HepG2 (cell line): ENCODE data around the gene DOLK. TPM values are rescaled to one million over a fixed set of nuclear protein-coding genes. Genes with fewer than 3 reads are reported as not detected.

Experiments
- BATF2 ChIP-seq: sonication (generic); formaldehyde crosslinking; IDR thresholded peaks from 2 replicates; pipeline ENCODE4 v1.8.0; 2022; ENCODE audit warnings: mild to moderate bottlenecking, missing genetic modification reagents, moderate library complexity
- BRCA1 ChIP-seq: sonication (generic); formaldehyde crosslinking; IDR thresholded peaks from 2 replicates; pipeline ENCODE4 v1.4.0; 2020; ENCODE audit warnings: missing genetic modification reagents
- GATAD2A ChIP-seq: IDR thresholded peaks from 2 replicates; pipeline ENCODE4 v1.6.1; 2016
- MNT ChIP-seq: fragments of 450-650 bp; IDR thresholded peaks from 2 replicates; pipeline ENCODE4 v1.6.1; 2016
- NONO ChIP-seq, 2 experiments: fragments of 450-650 bp in 1 of 2; sonication (generic) in 1 of 2; formaldehyde crosslinking in 1 of 2; IDR thresholded peaks in 1 of 2; conservative IDR thresholded peaks in 1 of 2; 2 replicates each; pipeline versions ENCODE4 v1.6.1 to v1.8.0; 2017 to 2022; ENCODE audit warnings: mild to moderate bottlenecking in 1 of 2, missing genetic modification reagents in 1 of 2, moderate library complexity in 1 of 2
- REL ChIP-seq: sonication (generic); formaldehyde crosslinking; conservative IDR thresholded peaks from 2 replicates; pipeline ENCODE4 v1.8.0; 2022; ENCODE audit warnings: mild to moderate bottlenecking, missing genetic modification reagents, moderate library complexity
- SOX5 ChIP-seq: IDR thresholded peaks from 2 replicates; pipeline ENCODE4 v1.6.1; 2016; ENCODE audit warnings: borderline replicate concordance
- TEAD3 ChIP-seq: optimal IDR thresholded peaks from 2 replicates; pipeline ENCODE3; 2016; ENCODE audit warnings: borderline replicate concordance
- TRIM24 ChIP-seq: sonication (generic); formaldehyde crosslinking; IDR thresholded peaks from 2 replicates; pipeline ENCODE4 v1.8.0; 2022; ENCODE audit warnings: mild to moderate bottlenecking, missing genetic modification reagents
- ZNF234 ChIP-seq: sonication (generic); formaldehyde crosslinking; conservative IDR thresholded peaks from 2 replicates; pipeline ENCODE4 v1.5.1; 2020; ENCODE audit warnings: mild to moderate bottlenecking, missing genetic modification reagents
- ZNF333 ChIP-seq: sonication (generic); formaldehyde crosslinking; IDR thresholded peaks from 2 replicates; pipeline ENCODE4 v1.4.0; 2020; ENCODE audit warnings: mild to moderate bottlenecking, missing genetic modification reagents, borderline replicate concordance
- ZNF773 ChIP-seq: sonication (generic); formaldehyde crosslinking; IDR thresholded peaks from 2 replicates; pipeline ENCODE4 v1.4.0; 2020; ENCODE audit warnings: missing genetic modification reagents, borderline replicate concordance
- ZNF792 ChIP-seq: IDR thresholded peaks from 2 replicates; pipeline ENCODE4 v1.6.1; 2016
- polyA plus RNA-seq, 8 experiments: library from polyadenylated mRNA; depleted of rRNA in 3 of 8; stranded (reverse) in 7 of 8; unstranded in 1 of 8; fragments of >200 nt; fragmentation: Illumina TruSeq in 4 of 8; extraction: Trizol in 4 of 8; gene quantifications; 2 replicates each; pipeline versions ENCODE4 v1.2.1 to v1.2.3, GENCODE V29; 2011 to 2016; ENCODE audit warnings: low read depth in 4 of 8, missing spikeins in 1 of 8, mixed read lengths in 1 of 8; ENCODE audit not compliant: insufficient read depth in 1 of 8
- total RNA-seq, 5 experiments: library from RNA; depleted of rRNA; stranded (reverse); fragments of >200 nt; fragmentation: Illumina TruSeq; extraction: Trizol; gene quantifications; 2 replicates each; pipeline ENCODE4 v1.2.3, GENCODE V29; 2016; ENCODE audit warnings: low read depth in 1 of 5

The DOLK gene
- total and polyA plus RNA-seq, 2 of the 13 experiments (the other 11 are each of a cell fraction or from before 2014, with no cell fraction given): 15.4 to 18.7 TPM

GRCh38 chr9:128947277-128947526 is 201 bp downstream of the DOLK start (continued):
- TF ChIP-seq ZNF792 (CRISPR knock-in tag) (no peak), ZNF333 (CRISPR knock-in tag) (peak; percentile 70; the same call in 1 of the 2 replicates), TEAD3 (CRISPR knock-in tag) (no peak), REL (CRISPR knock-in tag) (no peak), ZNF234 (CRISPR knock-in tag) (no peak), MNT (no peak), SOX5 (CRISPR knock-in tag) (no peak), GATAD2A (CRISPR knock-in tag) (no peak), BATF2 (CRISPR knock-in tag) (no peak), ZNF773 (no peak), BRCA1 (0 out of 2 replicates have a peak, but pooled peaks have one; percentile 48), NONO (IDR thresholded peaks at IDR 0.05) (no peak), NONO (CRISPR knock-in tag; conservative IDR thresholded peaks at IDR 0.05) (no peak), TRIM24 (CRISPR knock-in tag) (no peak)
